ENCODE results near the gene GNG2. TPM values are rescaled to one million over a fixed set of nuclear protein-coding genes. Genes with fewer than 3 reads are reported as not detected.
A peak's percentile ranks its signal among the peaks of the same experiment; 100 is the strongest.

The GNG2 gene
- total RNA-seq, 1 donor from 2014 or later, result 9.4 TPM

DNA sequence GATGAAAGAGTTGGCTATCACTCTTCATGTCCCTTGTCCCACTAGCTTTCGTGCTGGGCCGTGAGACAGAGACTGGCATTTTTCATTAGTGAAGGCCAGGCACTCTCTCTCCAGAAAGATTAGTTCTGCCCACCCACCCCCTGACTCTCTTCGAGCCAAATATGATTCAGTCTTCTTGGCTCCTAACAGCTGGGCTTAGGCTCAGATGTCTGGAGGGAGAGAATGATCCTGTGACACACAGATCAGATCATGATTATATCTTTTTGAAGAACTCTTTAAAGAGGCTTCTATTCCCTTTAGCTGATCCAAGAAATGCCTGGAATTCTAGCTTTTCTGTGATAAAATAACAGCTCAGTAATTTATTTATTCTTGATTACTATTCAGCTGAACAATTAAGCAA, 5.2 kb upstream of the GNG2 start:
- DNase-seq (ENCODE audit: low read depth in 2 of 2), result no peak

DNA sequence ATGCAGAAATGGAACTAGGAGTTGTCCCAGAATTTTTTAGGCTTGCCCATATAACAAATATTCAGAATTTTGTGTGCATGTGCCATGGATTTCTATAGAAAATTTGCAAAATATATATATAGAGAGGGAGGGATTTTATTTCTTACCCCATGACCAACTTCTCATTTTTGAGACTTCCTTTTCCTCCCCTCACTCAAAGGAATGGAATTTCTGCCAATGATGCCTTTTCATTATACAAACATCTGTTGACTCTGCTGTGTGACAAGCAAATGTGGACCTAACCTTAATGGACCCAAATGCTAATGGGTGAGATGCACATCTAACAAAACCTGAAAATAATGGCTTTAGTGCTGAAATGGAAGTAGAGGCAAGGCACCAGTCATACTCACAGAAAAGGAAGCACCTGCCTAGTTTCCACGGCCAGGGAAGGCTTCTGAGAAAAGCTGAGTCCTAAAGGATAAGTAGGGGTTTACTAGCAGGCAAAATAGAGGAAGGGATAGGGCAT, 3.6 kb upstream of the GNG2 start:
- no peak for DNase-seq (ENCODE audit: low read depth in 2 of 2)

DNA sequence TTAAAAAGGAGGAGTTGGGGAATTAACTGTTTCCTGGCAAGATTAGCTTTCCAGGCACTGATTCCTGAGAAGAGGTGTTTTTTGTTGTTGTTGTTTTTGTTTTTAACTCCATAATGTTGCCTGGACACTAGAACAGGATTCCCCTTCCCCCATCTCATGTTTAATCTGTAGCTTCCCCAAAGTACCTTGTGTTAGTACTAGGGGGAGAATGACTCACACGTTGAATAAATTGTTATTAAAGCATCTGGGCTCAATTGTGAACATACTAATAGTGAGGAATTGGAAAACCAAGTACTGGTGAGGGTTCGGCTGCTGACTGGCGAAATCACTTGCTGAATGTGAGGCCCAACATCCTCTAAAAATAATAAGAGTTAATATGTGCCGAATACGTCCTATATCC, 1.3 kb upstream of the GNG2 start:
- DNase-seq (ENCODE audit: low read depth in 2 of 2), result no peak

DNA sequence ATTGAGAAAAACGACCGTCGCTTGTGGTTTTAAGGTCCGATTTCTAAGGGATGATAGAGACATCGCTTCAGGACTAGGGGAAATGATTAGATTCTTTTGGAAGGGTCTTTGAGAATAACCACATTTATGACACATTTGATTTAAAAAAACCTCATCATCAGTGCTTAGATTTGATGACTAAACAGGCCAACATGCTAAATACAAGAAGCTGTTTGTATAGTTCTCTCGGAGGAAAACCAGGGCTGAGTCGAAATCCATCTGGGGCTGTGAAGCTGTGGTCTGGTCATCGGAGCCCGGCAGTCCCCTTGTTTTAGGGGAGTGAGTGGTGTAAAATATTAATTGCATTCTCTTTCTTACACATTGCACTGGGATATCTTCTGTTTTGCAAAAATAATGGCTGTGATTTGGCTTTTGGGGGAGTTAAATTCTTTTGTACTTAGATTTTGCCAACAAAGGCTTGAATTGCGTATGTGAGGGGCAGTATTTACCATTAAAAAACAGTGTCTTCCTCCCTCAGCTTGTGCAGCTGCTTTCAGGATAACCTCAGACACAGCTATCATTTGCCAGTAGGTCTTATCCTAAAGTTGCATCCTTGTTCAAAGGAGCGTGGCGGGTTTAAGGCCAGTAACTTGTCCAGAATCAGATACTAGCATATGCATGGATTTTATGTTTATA, 550 bp downstream of the GNG2 start:
- DNase-seq (ENCODE audit: low read depth in 2 of 2), result no peak

DNA sequence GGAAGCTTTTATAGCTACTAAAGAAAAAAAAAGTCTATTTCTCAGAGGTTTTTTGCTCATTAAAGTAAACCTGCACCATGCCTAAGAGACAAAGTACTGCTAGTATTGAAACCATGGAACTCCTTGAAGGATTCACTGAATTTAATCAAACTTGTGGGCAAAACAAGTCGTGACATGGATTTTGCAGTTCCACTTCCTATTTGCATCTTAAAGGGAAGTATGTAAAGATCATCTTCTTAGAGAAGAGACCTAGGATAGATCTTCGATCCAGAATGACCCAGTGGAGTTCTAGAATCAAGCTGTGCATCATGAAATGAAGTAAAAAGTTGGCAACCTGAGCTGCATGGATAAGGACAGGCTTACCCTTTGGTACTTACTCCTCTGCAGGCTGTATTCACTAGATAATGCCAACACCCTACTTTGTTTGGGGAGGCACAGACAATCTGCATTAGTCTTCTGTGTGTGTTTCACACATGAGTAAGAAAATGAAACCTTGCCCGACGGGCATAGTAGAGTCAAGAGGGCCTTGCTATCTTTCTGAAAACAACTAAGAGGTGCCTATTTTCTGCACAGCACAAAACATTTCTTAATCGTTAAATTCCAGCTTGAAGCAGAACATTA, 1.9 kb downstream of the GNG2 start:
- DNase-seq (ENCODE audit: low read depth in 2 of 2), result no peak

DNA sequence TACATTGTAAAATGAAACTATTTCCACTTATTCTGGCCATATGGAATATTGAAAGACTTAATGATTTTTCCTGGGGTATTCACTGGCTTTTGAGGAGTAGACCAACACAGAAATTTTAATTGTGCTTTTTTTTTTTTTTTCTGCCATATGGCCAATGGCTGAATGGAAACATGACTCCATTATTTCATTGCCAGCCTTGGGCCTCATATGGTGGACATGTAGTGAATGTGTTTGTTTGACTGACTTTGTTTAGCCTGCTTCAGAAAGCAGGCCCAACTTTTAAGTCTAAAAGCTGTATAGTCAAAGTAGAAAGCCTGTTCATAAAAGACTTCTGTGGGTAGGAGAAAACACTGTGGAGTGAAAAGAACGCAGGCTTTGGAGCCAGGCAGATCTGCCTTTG, 2.4 kb downstream of the GNG2 start:
- no peak for DNase-seq (ENCODE audit: low read depth in 2 of 2)

DNA sequence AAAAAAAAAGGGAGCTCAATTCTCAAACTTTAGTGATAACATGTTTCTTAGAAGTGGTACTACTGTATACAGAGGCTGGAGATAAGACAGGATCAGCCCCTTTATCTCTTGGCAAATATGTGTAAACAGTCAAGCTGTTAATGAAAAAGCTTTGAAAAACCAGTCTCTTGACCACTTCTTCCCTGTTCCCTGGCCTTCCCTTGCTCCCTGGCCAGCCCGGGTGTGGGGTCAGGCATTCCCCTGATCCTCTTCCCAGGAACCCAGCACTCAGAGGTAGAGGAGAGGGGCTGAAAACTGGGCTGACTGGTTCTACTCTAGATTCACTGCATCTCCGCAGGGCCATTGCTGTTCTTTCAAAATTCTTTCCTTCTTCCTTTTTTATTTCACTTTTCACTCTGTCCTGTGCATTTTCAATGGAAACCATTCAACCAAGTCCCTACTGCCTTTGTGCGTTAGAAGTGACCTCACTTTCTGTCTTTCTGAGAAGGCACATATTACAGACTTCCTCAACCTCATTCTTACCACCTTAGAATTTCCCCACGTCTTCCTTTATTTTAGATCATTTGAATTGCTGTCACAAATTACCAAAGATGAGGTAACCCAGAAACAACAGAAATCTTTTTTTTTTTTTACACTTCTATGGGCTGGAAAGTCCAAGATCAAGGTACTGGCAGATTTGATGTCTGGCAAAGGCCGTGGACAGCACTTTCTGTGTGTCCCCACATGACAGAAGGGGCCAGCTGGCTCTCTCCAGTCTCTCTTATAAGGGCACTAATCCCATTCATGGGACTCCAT, 5.7 kb downstream of the GNG2 start:
- no peak for DNase-seq (ENCODE audit: low read depth in 2 of 2)

DNA sequence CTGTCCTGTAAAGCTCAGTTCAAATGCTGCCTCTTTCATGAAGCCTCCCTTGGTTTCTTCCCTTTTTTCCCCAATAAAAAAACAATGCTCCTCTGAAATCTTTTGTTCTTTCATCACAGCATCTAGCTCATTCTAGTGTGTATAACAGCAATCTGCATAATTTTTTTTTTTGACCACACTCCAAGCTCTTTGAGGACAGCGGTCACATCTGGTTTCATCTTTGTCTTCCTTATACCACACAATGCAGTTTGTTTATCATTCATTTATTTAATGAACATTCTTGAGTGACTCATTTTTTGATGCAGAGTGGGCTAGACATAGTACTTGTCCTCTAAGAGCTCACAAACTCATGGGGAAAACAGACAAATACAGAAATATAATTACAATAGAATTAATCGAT, 7.3 kb downstream of the GNG2 start:
- DNase-seq (ENCODE audit: low read depth in 2 of 2), result no peak

DNA sequence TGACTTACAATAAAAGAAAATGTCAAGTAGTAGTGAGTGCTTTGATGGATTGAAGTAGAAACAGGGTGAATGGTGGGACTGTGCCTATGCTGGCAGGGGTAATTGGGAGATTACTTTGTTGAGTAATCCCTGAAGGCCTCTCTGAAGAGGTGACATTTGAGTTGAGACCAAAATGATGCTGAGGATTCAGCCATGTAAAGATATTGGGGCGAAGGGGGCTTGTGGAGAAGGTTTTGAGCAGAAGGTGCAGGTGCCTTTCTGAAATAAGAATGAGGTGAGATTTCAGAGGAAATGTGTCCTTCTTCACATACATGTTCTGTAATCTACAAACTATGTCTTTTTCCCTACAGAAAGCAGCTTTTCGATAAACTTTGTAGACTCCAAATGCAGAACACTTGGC, 8.0 kb downstream of the GNG2 start:
- DNase-seq (ENCODE audit: low read depth in 2 of 2), result no peak

DNA sequence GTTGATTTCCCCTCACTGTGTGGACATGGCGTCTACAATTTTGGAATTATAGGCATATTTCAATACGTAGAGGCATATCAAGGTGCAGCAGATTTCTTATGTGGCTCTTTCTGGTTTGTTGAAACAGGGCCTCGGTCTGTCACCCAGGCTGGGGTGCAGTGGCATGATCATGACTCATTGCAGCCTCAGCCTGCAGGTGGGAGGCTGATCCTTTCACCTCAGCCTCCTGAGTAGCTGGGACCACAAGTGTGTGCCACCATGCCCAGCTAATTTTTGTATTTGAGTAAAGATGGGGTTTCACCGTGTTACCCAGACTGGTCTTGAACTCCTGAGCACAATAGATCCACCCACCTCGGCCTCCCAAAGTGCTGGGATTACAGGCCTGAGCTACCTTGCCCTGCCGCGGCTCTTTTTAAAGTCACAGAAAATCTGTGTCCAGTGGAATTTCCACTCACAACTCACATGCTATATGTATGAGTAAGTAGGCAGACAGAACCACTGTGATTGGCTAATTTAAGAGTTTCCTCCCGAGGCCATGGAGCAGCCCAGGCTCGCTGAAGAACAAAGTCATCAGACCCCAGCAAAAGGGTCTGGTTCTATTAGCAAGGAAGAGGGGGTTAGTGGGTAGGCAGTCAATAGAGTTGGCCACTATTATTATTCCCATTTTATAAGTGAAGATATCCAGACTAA, 9.1 kb downstream of the GNG2 start:
- DNase-seq (ENCODE audit: low read depth in 2 of 2), result no peak

DNA sequence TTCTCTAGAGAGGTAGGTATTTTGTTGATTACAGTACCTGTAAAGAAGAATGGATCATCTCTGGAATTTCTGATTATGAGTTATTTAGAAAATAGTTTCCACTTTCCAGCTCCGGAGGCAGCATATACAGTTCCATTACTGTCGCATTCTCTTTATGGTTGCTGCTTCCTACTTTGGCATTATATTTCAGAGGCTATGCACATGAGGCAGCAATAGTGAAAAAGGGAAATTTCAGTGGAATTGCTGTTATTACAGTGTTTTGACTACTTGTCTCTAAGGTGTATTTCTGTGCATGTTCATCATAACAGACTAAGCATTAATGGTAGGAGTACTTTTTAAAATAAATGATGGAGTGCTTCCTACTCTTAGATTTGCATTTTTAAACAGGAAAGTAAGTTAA, 10.2 kb downstream of the GNG2 start:
- DNase-seq (ENCODE audit: low read depth in 2 of 2), result no peak

DNA sequence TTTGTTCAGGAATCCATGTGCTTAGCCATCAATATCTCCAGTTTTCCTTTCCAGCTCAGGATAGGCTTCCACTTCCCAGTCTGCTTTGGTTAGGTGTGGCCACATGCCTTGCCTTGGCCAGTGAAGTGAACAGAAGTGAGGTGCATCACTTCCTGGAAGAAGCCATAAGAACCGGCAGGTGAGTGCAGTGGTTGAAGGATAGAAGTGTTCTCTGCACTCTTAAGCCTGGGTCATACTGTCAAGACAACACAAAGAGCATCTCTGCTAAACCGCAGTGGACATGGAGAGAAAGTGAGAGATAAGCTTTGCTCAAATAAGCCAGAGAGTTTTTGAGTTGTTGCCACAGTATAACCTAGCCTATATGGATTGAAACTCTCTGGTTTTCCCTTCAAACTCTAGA, 11.4 kb downstream of the GNG2 start:
- no peak for DNase-seq (ENCODE audit: low read depth in 2 of 2)

DNA sequence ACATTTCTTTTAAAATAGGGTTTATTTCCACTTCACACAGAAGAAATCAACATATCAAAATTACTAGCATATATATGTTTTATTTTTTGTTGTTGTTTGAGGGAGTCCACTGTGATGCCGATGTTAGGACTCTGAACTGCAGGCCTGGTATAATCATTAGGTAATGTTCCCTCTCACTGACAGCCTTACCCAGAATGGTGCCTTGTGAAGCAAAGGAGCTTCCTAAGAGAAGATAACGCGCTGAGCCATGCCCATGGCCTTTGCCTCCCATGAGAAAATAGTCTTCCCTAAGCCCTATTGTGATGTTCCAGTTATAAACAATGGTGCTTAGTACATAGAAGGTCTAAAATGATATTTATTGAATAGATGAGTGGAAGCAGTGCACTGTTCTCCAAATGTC, 12.0 kb downstream of the GNG2 start:
- no peak for DNase-seq (ENCODE audit: low read depth in 2 of 2)

DNA sequence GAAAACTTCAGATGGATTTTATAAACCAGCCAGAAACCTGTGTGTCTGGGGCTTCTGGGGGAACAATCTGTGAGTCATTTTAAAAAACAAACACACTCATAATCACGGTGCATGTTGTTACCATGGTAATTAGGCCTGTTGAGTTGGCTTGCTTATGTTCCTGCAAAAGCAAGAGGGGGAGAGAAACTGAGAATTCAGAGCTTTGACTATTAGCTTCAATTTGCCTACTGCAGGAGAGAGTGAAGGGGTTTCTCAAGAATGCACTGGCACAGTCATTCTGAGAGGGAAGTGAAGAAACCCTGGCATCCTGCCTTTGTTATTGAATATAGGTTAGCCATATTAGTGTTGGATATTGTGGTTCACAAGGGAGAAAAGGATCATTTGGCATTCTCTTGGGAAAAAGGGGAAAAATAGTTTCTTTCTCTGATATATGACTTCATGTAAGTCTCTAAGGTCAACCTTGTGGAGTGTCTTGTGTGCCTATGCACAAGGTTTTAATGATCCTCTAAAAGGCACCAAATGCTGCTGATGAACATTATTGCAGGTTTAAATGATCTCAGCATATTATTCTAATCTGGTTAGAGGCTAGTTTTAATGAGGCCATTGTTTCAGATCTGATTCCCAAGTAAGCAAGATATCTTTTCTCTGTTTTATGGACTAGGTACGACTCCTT, 12.9 kb downstream of the GNG2 start:
- peak; percentile 72 to 88 for DNase-seq (ENCODE audit: low read depth in 2 of 2)

DNA sequence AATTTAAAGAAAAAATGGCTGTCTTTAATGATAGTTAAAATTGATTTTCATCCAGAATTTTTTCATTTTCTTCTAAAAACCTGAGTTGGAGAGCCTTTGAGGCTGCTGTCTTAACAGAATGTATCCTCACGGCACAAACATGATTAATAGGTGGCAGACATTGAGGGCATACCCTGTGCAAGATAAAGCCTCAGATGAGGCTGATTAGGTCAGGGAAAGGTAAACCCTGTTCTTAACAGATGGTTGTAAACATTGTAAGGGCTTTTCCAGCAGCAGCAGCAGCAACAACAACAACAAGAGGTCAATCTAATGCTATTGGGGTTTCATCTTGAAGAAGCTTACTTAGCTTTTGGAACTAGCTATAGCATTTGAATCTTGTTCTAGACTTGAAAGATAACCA, 17.4 kb downstream of the GNG2 start:
- DNase-seq (ENCODE audit: low read depth in 2 of 2), result no peak

DNA sequence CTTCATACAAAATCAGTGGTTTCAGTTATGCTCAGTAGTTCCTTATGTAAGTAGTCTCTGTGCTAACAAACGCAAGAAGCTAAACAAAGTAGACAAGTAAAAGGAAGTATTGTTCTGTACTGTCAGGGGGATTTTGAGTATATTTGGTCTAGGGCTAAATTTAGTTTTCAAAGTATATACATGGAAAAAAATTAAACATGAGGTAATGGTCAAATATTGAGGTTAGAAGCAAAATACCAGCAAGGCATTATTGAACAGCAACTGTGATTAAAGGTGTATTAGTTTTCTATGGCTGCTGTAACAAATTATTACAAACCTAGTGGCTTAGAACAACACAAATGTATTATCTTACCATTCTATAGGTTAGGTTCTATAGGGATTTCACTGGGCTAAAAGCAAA, 18.8 kb downstream of the GNG2 start:
- no peak for DNase-seq (ENCODE audit: low read depth in 2 of 2)

DNA sequence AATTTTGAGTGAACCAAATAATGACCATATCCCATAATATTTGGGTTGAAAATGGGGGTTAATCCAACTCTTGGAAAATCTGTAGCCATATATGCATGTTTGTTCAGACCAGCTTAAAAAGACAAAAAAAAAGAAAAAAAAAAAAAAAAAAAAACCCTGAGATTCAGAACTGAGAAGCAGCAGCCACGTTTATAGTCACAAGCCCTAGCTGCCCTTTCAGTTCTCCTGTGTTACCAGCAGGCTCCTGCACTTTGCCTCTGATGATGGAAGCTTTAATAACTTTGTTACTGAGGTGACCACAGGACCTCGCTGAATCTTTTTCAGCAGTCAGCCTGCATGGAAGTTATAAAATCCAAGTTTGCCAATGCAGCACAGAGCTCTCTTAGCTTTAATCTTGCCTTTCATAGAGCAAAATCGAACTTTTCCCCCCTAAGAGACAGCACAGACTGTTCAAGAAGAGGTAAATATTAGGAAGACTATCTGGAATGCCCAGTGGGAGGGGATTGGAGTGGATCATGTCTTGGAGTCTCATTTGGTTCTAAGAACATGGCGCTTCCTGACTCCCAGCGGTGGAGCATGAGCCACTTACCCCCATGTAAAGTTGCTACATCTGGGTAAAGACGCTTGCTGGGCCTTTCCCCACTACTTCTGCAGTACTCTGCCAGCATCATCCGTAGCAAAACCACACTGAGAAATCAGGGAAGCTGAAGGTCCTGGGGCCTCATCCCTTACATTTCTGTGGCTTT, 20.6 kb downstream of the GNG2 start:
- DNase-seq (ENCODE audit: low read depth in 2 of 2), result no peak

DNA sequence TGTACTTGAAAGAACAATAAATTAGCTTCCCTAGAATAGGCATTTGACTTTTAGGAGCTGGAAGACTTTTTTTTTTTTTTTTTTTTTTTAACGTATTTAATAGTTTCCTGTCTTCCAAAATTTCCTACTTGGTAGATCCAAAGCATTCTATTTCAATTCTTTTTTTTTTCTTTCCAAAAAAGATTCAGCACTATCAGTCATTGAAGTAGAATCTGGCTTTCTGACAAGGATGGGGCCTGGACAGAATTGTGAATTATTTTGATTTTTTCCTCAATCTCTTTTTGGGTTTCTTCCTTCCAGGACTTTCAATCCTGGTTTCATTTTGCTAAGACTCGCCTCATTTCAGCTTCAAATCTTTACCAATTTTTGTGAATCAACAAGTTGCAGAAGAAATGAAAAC, 21.2 kb downstream of the GNG2 start:
- DNase-seq (ENCODE audit: low read depth in 2 of 2), result no peak

DNA sequence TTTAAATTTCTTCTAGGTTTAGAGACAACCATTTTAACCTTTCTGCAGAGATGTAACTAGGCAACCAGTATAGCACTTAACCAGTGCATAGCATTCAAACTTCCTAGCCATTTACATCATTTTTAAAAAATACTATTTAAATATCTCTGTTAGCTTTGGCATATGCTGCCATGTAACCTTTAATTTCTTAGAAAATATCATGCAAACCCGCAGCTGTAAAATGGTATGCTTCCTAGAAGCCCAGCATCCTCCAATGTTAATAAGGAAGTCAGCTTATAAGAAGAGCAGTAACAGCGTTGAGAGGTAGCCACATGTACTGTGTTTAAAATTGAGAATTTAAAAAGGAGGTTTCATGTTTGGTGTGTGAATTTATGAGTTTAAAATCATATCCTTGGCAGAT, 22.8 kb downstream of the GNG2 start:
- no peak for DNase-seq (ENCODE audit: low read depth in 2 of 2)

DNA sequence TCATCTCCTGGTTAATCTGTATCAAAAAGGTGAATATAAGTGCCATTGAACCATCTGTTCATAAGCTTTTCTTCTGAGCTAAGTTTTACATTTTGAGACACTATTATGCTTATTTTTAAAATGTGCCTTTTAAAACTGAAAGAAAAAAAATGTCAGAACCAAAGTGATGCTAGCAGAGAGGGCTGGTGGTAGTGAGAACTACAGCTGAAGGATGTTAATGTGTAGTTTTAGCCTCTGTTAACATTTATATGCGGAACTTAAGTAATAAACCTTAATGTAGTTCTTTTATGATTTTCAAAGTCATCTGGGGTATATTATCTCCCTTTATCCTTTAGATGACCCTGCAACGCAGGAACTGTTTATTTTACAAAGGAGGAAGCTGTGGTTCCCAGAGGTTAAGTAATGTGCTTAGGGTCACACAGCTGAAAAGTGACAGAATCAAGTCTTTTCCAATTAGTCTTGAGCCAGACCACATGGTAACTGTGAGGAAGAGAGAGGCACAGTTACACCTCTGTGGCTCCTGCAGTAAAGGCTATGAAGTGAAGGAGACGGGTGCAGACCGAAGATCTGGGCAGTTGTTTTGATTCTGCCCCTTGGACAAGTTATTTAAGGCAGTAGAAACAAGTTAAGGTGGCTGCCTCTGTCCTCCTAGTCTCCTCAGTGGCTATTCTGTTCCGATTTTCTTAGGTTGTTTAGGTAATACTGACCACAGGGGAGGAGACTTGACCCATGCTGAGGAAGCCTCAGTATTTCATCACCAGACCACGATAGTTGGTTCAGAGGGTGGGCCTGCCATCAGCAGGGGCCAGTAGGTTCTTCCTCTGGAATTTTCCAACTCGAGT, 23.9 kb downstream of the GNG2 start:
- DNase-seq (ENCODE audit: low read depth in 2 of 2), result peak in 1 of 2 donors; percentile 57

All from dermis microvascular lymphatic vessel endothelial cell (primary cell).